NT2/D1 (cell line): ENCODE measurements around the gene C4orf50.

ENCODE experiments used
- SUZ12 ChIP-seq: IDR thresholded peaks from 2 replicates; pipeline ENCODE4 v1.6.1; 2011; ENCODE audit not compliant: insufficient read length, insufficient read depth; ENCODE audit errors: extremely low read depth
- YY1 ChIP-seq: IDR thresholded peaks from 2 replicates; pipeline ENCODE4 v1.6.1; 2011; ENCODE audit not compliant: insufficient read length, insufficient read depth
- ZNF274 ChIP-seq: IDR thresholded peaks from 2 replicates; pipeline ENCODE4 v1.6.1; 2011; ENCODE audit warnings: mild to moderate bottlenecking, low read depth, low read length

DNA sequence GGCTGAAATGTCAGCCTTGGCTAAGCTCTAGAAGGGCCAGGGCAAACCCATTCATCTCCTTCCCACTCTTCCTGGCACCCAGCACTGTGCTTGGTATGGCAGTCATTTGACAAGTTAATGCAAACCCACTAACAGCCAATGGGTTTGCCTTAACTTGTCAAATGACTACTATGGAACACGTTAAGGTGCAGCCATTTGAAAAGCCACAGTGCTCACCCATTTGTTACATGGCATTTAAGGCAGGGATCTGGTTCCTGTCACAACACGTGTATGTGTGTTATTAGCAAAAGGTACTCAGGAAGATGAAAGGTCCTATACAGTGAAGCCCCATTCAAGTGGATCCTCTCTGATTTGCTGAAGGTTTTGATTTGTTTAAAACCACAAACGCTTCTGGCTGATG lies 132.5 kb downstream of the C4orf50 start:
- TF ChIP-seq SUZ12 (no peak), YY1 (no peak), ZNF274 (no peak)
